Activated CD4-positive, alpha-beta T cell treated with anti-CD3 and anti-CD28 coated beads for 1 hour (primary cell): ENCODE data around the gene TEF.

Experiments used
- DNase-seq: peaks from one replicate; pipeline ENCODE4 v3.0.0-alpha.2; 2020

Gene TEF, protein sequence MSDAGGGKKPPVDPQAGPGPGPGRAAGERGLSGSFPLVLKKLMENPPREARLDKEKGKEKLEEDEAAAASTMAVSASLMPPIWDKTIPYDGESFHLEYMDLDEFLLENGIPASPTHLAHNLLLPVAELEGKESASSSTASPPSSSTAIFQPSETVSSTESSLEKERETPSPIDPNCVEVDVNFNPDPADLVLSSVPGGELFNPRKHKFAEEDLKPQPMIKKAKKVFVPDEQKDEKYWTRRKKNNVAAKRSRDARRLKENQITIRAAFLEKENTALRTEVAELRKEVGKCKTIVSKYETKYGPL

DNA sequence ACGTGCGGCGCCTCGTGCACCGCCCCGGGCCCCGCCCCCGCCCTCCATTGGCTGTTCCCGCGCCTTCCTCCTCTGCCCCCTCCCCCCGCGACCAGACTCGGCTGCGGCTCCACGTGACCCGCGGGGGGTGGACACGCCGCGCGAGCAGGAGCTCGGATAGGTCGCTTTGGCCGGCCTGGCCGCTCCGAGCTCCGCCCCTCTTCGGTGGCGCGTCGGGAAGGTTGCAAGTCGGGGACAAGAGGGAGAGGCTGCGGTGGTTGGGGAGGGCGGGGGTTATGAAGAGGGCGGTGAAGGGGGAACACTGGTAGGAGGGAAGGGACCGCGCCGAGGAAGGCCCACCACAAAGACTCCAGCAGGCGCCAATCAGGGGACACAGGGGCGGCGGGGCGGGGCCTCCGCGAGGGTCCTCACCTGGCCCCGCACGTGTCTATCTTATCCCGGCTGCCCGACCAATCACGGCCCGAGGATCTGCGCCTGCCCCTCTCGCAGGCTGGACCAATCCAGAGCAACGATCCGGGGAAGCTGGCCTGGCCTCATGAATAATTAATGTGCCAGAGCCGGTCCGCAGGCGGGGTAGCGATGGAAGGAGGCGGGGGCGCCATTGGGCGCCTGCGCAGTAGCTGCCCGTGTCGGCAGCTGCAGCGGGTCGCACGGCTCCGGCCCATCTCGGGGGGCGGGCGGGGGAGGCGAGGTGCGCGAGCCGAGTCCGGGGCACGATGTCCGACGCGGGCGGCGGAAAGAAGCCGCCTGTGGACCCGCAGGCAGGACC is at the start of gene TEF:
Gene TEF (plus strand): TSS at position 614 of the 769 bp plus-strand sequence. CDS start 103 bp downstream, at position 717.
- DNase-seq = peak; percentile 97

DNA sequence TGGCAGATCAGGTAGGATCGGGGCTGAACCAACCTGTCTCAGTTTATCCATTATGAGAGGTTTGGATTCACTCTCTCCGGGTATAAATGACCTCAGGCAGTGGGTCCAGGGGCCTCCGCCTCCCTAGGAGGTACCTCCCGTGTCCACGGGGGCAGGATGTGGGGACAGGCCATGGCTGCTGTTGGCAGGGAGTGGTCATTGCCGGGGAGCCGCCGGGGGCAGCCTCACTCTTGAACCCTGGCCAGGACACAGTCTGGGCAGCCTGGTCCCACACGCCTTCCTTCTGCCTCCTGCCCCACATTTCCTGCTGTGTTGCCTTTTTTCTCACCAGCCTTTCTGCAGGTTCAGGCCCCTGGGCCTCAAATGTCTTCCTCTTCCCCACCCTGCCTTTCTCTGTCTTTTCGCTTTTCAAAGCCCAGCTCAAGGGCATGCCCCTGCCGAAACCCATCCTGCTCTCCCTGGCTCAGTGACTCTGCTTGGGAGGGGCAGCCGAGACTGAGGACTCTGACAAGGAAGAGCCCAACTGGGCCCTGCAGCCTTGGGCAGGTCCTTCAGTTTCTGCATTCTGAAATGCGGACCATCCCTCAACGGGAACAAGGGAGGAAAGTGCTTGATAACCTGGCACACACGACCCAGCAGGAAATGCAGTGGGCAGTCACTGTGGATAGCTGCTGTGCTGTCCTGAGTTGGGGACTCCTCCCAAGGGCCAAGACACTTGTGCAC is 49.4 kb upstream of the TEF start:
- no peak for DNase-seq

DNA sequence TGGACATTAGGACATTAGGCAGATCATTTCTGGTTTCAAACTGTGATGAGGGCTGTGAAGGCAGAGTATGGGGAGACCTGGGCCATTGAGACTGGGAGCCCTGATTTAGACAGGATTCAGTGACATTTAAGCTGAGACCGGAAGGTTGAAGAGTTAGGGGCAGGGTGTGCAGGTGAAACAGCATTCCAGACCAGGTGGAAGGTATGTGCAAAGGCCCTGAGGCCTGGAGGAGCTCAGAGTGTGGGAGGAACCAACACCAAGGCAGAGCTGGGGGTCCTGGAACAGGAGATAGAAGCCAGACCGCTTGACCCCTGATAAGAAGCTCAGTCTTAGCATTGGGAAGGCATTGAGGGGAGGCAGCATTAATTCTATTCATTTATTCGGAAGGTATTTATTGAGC is 47.9 kb upstream of the TEF start:
- no peak for DNase-seq

DNA sequence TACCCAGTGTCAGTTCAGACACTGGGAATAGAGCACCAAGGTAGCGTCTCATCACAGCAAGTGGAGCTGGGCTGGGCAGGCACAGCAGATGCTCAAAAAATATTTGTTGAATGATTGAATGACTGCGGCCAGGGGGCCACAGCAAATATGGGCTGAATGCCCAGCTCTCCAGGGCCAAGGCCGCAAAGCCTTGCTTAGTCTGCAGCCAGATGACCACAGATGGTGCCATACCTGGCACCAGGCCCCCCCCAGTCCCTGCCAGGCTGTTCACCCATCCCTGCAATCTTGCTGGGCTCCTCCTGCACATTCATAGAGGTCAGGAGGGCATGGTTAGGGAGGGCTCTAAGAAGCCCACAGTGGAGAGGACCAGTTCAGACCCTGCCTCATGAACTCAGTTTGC is 47.5 kb upstream of the TEF start:
- DNase-seq = no peak

DNA sequence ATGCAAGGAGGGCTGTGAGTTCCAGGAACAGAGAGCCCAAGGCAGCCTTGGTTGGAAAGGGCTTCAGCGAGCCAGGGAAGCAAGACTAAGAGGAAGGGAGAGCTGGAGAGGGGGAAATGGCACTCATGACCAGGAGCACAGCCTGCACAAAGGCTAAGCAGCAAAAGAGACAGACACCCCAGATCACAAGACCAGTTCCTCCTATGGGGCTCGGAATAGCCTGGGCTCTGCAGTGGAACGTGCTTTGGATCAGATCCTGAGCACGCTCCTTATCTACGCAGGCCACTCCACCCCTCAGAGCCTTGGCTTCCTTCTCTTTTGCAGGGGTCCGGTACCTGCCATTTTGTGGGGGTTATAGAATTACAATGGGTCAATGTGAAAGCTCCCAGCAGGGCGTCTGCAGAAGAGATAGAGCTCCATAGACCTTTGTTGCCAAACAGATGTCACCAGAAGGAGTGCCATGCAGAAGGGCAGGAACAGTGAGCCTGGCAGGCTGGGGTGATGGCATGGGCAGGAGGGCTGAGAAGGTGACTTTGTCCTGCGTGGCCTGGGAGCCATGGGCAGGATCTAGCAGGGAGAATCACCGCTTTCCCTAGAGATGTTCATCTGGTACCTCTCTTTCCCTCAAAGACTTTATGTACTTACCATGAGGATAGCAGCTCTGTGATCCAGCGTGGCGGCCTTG is 46.6 kb upstream of the TEF start:
- DNase-seq = no peak

DNA sequence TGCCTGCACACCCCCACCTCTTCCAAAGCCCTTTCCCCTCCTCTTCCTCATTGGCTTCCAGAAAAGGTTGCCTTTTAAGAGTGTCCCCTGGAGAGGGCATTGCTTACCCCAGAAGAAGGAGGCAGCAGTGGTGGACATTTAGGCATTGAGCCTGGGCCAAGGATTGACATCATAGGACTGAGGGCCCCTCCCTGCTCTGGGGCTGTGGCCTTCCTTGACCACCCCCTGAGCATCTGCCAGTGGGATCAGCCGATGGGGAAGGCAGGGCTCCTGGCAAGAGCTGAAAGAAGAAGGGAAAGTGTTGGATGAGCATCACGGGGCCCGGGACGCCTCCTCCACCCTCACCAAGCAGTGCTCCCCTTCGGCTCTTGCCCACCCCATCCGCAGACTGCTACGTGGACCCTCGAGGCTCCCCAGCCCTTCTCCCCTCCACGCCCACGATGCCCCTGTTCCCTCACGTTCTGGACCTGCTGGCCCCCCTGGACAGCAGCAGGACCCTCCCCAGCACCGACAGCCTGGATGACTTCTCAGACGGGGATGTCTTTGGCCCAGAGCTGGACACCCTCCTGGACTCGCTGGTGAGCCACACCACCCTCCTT is 43.0 kb upstream of the TEF start:
- no peak for DNase-seq

DNA sequence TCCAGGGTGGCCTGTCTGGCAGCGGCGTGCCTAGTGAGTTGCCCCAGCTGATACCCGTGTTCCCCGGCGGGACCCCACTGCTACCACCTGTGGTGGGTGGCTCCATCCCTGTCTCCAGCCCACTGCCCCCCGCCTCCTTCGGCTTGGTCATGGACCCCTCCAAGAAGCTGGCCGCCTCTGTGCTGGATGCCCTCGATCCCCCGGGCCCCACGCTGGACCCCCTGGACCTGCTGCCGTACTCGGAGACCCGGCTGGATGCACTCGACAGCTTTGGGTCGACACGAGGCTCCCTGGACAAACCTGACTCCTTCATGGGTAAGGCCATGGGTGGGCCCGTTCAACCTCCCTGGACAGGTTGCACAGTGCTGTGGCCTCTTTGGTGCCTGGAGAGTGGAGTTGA is 41.9 kb upstream of the TEF start:
- no peak for DNase-seq

DNA sequence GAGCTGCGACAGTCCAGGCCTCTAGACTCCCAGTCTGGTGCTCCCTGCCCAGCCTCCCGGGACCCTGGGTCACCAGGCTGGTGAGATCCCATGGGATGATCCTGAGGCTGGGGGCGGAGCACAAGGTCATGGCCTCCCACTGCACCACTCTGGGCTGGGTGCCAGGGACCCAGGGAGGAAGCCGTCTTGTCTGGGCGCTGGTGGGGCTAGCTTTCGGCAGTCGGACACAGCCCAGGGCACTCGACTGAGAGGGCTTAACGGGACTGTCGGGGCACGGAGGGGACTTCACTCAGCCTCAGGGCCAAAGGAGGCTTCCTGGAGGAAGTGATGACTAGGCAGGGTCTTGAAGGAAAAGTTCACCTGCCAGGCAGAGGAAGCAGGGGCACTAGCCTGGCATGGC is 41.4 kb upstream of the TEF start:
- DNase-seq = no peak

DNA sequence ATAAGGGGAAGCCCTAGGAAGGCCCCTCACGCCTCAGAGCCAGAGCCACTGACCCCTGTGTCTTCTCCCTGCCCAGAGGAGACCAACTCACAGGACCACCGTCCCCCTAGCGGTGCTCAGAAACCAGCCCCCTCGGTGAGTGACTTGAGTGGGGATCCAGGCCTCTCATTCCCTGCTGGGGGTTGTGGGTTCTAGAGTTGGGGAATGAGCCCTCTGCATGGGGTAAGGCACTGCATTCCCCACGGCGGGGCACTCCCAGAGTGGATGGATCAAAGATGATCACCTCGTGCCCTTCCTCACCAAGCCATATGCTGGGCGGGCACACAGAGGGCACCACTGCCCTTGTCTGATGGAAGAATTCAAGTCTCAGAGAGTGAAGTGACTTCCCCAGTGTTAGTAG is 40.7 kb upstream of the TEF start:
- no peak for DNase-seq

DNA sequence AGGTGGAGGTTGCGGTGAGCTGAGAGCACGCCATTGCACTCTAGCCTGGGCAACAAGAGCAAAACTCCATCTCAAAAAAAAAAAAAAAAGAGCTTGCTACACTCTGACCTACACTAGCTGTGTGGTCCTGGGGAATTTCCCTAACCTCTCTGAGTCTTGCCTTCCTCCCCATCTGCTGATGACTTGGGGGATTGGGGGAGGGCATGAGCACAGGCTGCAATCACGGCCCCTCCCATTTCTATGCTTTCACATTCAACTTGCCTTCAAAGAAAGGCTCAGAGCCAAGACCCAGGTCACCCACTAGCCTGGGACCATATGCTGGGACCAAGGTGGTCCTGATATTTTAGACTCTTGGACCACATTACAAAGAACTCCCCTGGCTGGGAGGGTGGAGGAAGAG is 39.8 kb upstream of the TEF start:
- no peak for DNase-seq

DNA sequence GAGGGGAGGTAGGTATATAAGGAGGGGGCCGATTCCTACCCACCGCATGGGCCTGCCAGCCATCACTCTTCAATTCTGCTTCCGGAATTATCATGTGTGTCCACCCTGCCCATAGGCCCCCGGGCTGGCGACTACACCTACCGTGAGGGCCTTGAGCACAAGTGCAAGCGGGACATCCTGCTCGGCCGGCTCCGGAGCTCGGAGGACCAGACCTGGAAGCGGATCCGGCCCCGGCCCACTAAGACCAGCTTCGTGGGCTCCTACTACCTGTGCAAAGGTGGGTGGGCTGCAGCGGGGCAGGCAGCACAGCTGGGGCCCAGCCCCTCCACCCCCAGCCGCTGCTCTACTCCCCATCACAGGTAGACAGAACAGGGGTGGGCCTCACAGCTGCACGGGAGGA is 38.4 kb upstream of the TEF start:
- DNase-seq = no peak

DNA sequence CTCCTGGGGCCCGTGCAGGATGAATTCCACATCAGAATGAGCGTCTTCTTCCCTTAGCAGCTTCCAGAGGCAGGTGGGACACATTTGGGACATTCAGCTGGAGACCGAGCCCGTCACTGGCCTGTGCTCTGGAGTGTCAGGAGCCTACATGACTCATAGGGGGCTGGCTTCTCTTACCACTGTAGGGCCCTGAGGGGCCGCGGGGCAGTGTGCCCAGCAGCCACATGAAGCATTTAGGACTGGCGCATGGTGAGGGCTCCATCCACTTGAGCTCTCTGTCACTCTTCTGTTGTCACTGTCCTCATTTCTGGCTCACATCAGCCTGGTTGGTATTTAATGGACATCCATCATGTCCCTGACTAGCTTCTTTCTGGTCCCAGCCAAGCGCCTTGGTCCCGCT is 38.0 kb upstream of the TEF start:
- no peak for DNase-seq

DNA sequence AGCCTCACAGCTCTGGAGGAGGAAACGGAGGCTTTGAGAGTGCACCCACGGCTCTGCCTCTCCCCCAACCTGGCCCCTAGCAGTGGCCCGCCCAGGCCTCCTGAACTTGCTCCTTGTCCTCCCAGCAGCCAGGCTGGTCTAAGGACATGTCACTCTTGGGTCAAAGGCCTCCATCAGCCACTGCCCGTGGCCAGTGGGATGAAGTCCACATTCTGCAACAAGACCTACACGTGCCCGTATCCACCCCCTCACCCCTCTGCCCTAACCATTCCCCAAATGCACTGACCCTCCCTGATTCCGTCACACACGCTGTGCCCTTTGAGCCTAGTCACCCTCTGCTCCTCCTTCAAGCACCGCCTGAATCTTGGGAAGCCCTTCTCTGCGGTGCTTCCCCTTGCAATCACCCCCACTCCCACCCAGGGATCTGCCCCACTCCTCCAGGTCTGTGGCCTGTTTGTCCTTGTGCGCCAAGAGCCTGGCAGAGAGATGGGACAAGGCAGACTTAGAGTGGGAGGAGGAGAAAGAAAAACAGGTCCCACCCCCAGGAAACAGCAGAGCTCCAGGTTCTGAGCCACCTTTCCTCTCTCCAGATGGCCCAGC is 37.5 kb upstream of the TEF start:
- no peak for DNase-seq

DNA sequence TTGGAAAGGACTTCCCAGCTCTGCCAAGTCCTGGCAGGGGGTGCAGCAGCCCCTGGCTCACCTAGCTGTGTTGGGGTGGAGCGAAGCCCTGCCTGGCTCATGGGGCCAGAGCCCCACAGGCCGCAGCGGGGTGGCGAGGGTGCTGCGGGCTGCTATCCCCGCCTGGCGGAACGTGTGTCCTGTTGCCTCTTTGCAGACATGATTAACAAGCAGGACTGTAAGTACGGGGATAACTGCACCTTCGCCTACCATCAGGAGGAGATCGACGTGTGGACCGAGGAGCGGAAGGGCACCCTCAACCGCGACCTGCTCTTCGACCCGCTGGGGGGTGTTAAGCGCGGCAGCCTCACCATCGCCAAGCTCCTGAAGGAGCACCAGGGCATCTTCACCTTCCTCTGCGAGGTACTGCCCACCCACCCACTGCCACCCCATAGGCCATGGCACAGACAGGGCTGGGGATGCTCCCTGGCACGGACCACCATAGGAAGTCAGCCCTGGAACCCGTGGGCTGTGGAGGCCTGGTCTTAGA is 35.9 kb upstream of the TEF start:
- no peak for DNase-seq

DNA sequence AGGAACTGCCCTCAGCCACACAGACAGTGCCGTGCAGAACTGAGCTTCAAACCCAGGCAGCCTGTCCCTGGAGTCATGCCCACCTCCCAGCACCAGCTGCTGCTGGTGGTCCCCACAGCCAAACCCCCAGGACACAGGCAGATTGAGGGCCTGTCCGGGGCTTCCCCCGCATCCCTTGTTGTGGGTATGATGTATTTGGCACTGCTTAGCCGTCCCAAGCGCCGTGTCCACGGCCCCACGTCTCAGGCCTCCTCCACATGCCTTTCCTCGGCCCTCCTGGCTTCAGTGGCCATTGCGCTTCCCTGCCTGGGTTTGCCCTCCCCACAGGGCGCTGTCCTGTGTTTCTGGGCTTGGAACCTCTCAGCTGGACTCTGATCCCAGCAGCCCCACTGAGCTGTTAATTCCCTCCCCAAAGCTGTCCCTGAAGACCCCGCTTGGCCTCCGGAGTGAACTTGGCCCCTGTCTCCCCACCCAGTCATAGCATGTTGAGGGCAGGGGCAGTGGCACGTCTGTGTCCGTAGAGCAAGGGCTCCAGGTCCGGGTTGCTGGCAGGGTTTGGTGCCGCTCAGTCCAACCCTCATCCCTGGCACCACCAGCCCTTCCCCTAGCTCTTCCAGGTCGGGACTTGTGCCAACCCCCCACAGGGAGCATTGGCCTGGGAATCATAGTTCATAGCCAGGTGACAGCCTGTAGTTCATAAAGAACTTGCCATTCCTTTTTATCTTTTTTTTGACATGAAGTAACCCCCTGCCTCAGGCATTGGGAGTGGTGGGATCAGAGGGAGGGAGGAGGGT is 34.5 kb upstream of the TEF start:
- DNase-seq = no peak

DNA sequence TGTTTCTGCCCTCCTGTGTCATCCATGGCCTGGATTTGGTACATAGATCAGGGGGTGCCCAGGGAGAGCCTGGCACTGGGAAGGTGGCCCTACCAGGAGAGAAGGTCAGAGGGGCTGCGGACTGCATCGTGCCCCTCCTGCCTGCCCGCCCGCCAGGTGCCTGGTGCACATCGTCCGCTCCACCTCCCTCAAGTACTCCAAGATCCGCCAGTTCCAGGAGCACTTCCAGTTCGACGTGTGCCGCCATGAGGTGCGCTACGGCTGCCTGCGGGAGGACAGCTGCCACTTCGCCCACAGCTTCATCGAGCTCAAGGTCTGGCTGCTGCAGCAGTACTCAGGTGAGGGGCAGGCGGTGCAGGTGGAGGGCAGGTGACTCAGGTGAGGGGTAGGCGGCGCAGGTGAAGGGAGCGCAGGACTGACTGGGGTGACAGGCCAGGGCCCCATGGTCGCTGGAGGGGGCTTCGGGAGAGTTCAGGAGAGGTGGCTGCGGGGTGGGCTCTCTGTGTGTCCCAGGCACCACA is 32.7 kb upstream of the TEF start:
- DNase-seq = no peak

DNA sequence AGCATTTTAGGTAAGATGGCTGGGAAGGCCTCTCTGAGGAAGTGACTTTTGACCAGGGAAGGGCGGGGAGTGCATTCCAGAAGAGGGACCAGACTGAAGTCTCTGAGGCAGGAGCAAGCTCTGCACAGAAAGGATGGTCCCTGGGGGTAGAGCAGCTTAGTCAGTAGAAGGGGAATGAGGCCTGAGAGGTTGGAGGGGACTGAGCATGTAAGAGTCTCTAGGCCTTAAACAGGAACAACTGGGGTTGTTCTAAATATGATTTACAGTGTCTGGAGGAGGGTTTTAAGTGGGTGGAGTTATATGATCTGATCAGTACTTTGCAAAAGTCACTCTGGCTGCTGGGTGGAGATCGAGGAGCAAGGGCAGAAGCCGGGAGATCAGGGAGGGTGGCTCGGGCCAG is 31.7 kb upstream of the TEF start:
- DNase-seq = no peak

DNA sequence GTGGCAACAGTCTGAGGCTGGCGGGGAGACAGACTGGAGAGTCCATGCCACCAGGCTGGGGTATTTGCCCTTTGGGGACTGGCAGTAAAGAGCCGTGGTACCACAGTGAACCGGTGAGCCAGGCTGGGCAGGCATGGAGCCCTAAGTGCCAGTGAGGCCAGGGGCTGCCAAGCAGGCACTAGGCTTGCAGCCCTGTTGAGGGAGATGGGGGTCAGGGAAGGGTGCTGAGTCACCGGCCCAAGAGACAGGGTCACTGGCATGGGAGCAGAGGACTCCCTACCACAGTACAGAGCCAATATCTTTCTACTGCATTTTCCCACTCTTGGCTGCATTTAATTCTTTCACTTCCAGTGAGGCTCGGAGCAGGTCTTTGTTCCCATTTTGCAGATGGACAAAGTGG is 30.7 kb upstream of the TEF start:
- no peak for DNase-seq

DNA sequence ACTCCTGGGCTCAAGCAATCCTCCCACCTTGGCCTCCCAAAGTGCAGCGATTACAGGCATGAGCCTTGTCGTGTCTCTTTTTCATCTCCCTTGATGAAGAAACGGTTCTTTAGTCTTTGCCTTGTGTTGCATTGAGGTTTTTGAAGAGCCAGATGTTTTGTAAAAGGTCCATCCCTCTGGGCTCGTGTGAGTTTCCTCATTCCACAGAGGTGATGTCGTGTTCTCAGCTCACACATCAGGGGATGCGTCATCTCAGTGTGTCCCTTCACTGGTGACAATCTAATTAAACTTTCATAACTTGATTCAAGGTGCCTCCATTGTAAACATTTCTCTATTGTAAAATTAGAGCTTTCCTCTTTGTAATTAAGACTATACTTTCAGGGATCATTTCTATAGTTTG is 29.7 kb upstream of the TEF start:
- no peak for DNase-seq

DNA sequence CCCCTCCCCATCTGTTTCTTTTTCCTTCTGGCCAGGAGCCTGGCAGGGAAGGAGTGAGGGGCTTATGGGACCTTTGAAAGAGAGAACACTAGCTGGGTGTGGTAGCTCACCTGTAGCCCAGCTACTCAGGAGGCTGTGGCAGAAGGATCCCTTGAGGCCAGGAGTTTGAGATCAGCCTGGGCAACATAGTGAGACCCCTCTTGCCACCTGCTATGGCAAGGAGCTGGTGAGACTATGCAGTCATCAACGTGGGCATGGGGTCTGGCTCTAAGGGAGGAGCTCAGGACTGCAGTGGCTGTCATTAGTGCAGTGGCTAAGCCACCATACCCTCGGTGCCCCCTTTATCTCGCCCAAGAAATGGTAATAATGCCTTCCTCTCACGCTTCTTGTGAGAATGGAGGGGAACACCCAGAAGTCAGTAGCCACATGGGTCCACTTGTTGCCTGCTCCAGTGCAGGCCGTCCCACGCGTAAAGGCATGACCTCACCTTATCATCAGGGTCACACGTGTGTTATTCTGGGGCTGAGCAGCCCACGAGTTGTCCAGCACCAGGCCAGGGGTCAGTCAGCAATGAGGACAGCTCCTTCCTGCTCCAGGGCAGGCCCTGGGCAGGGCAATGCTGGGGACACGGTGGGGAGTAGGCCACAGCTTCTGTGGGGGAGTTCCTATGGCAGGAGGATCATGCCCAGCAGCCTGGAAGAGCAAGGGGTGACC is 27.7 kb upstream of the TEF start:
- DNase-seq = no peak

DNA sequence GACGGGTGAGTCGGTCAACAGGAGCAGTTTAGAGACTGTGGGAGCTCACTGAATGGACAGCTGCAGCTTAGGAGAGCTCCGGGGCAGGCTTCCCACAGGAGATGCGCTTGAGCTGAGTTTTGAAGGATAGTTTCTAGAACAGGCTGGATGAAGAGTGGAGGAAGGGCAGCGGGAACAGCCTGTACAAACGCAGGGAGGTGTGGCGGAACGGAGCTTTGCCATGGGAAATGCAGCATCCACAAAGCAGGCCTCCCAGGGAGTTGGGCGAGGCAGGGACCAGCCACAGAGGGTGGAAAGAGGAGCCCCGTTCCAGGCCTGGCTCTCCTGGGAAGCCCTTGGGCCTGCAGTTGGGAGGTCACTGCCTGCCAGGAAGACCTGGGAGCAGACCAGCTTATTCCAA is 26.8 kb upstream of the TEF start:
- DNase-seq = no peak
